NT2/D1 (cell line): ENCODE measurements around the gene GLIPR2.

ENCODE experiments used
- DNase-seq: peaks from one replicate; pipeline ENCODE4 v3.0.0-alpha.2; 2011; ENCODE audit warnings: low read depth, low spot score
- H3K27me3 ChIP-seq: 2 replicates; pipeline ENCODE4 v1.6.0; 2011; ENCODE audit warnings: mild to moderate bottlenecking; ENCODE audit not compliant: insufficient read length, insufficient read depth
- H3K36me3 ChIP-seq: 2 replicates; pipeline ENCODE4 v1.6.1; 2011; ENCODE audit warnings: mild to moderate bottlenecking, low read length, mixed read lengths; ENCODE audit not compliant: insufficient read depth, insufficient read length
- H3K4me1 ChIP-seq: 2 replicates; pipeline ENCODE4 v1.5.1; 2011; ENCODE audit not compliant: insufficient read depth, insufficient read length
- H3K4me3 ChIP-seq: 2 replicates; pipeline ENCODE4 v1.5.1; 2011; ENCODE audit warnings: low read depth; ENCODE audit not compliant: insufficient read length
- H3K9ac ChIP-seq: 2 replicates; pipeline ENCODE4 v1.6.0; 2011; ENCODE audit warnings: low read depth; ENCODE audit not compliant: insufficient read length
- H3K9me3 ChIP-seq: 2 replicates; pipeline ENCODE4 v1.5.1; 2011; ENCODE audit warnings: mild to moderate bottlenecking, low read length; ENCODE audit not compliant: insufficient read depth
- SUZ12 ChIP-seq: IDR thresholded peaks from 2 replicates; pipeline ENCODE4 v1.6.1; 2011; ENCODE audit not compliant: insufficient read length, insufficient read depth; ENCODE audit errors: extremely low read depth
- YY1 ChIP-seq: IDR thresholded peaks from 2 replicates; pipeline ENCODE4 v1.6.1; 2011; ENCODE audit not compliant: insufficient read length, insufficient read depth
- ZNF274 ChIP-seq: IDR thresholded peaks from 2 replicates; pipeline ENCODE4 v1.6.1; 2011; ENCODE audit warnings: mild to moderate bottlenecking, low read depth, low read length

GLIPR2 gene

GRCh38 chr9:36161187-36161586, 24.7 kb downstream of the GLIPR2 start:
- TF ChIP-seq ZNF274 (no peak), YY1 (no peak), SUZ12 (no peak)
- Histone ChIP-seq H3K4me3 (no peak overlapping the region), H3K36me3 (peaks cover 20% of the 10 kb centered on the region), H3K9me3 (peaks cover 6% of the 10 kb centered on the region), H3K9ac (no peak overlapping the region), H3K27me3 (no peaks in the 10 kb centered on the region), H3K4me1 (peaks cover 18% of the 10 kb centered on the region)
- DNase-seq, result no peak

- H3K9ac ChIP-seq, result peak overlapping the region; percentile 2
Observed at GRCh38 chr9:36162211-36162738, 25.7 kb downstream of the GLIPR2 start.

GRCh38 chr9:36163049-36163785, 26.7 kb downstream of the GLIPR2 start:
- peak; percentile 96 for DNase-seq
- H3K4me1 ChIP-seq, result peaks cover 18% of the 10 kb centered on the region
- no peaks in the 10 kb centered on the region for H3K27me3 ChIP-seq
- H3K9ac ChIP-seq, result peak overlapping the region; percentile 4
- peaks cover 11% of the 10 kb centered on the region for H3K36me3 ChIP-seq
- no peaks in the 10 kb centered on the region for H3K9me3 ChIP-seq
- TF ChIP-seq SUZ12, result no peak
- no peak for TF ChIP-seq YY1
- TF ChIP-seq ZNF274, result no peak
- H3K4me3 ChIP-seq, result no peak overlapping the region

More at GRCh38 chr9:36162211-36162738, 25.7 kb downstream of the GLIPR2 start:
- Histone ChIP-seq H3K4me1 (peaks cover 18% of the 10 kb centered on the region), H3K36me3 (peaks cover 14% of the 10 kb centered on the region), H3K9me3 (no peaks in the 10 kb centered on the region), H3K4me3 (no peak overlapping the region), H3K27me3 (no peaks in the 10 kb centered on the region)
- TF ChIP-seq SUZ12 (no peak), YY1 (no peak), ZNF274 (no peak)
- no peak for DNase-seq

- no peaks in the 10 kb centered on the region for H3K9me3 ChIP-seq
- TF ChIP-seq SUZ12 (no peak), ZNF274 (no peak), YY1 (no peak)
- peaks cover 11% of the 10 kb centered on the region for H3K36me3 ChIP-seq
- H3K27me3 ChIP-seq, result no peaks in the 10 kb centered on the region
- no peak for DNase-seq
- H3K4me3 ChIP-seq, result no peak overlapping the region
- H3K9ac ChIP-seq, result peak overlapping the region; percentile 4
- H3K4me1 ChIP-seq, result peaks cover 18% of the 10 kb centered on the region
Observed at GRCh38 chr9:36163786-36164170, 27.2 kb downstream of the GLIPR2 start.

- TF ChIP-seq ZNF274, result no peak
- TF ChIP-seq YY1, result no peak
- TF ChIP-seq SUZ12, result no peak
- Histone ChIP-seq H3K4me1 (peaks cover 18% of the 10 kb centered on the region), H3K4me3 (no peak overlapping the region), H3K9me3 (no peaks in the 10 kb centered on the region), H3K27me3 (no peaks in the 10 kb centered on the region), H3K9ac (no peak overlapping the region), H3K36me3 (peaks cover 7% of the 10 kb centered on the region)
- no peak for DNase-seq
Observed at GRCh38 chr9:36164372-36164771, 27.8 kb downstream of the GLIPR2 start.

GRCh38 chr9:36164989-36165388, 28.5 kb downstream of the GLIPR2 start:
- DNase-seq, result no peak
- Histone ChIP-seq H3K4me1 (peaks cover 18% of the 10 kb centered on the region), H3K9me3 (no peaks in the 10 kb centered on the region), H3K27me3 (no peaks in the 10 kb centered on the region), H3K9ac (no peak overlapping the region), H3K36me3 (peaks cover 8% of the 10 kb centered on the region), H3K4me3 (no peak overlapping the region)
- no peak for TF ChIP-seq YY1
- TF ChIP-seq SUZ12, result no peak
- no peak for TF ChIP-seq ZNF274

GRCh38 chr9:36165826-36166167, 29.3 kb downstream of the GLIPR2 start:
- H3K4me1 ChIP-seq, result peaks cover 18% of the 10 kb centered on the region
- no peak overlapping the region for H3K4me3 ChIP-seq
- no peaks in the 10 kb centered on the region for H3K27me3 ChIP-seq
- peaks cover 13% of the 10 kb centered on the region for H3K36me3 ChIP-seq
- no peak for DNase-seq
- TF ChIP-seq ZNF274 (no peak), SUZ12 (no peak), YY1 (no peak)
- no peak overlapping the region for H3K9ac ChIP-seq
- no peaks in the 10 kb centered on the region for H3K9me3 ChIP-seq
